ENCODE results near the gene CABLES1.

CABLES1 gene

DNA sequence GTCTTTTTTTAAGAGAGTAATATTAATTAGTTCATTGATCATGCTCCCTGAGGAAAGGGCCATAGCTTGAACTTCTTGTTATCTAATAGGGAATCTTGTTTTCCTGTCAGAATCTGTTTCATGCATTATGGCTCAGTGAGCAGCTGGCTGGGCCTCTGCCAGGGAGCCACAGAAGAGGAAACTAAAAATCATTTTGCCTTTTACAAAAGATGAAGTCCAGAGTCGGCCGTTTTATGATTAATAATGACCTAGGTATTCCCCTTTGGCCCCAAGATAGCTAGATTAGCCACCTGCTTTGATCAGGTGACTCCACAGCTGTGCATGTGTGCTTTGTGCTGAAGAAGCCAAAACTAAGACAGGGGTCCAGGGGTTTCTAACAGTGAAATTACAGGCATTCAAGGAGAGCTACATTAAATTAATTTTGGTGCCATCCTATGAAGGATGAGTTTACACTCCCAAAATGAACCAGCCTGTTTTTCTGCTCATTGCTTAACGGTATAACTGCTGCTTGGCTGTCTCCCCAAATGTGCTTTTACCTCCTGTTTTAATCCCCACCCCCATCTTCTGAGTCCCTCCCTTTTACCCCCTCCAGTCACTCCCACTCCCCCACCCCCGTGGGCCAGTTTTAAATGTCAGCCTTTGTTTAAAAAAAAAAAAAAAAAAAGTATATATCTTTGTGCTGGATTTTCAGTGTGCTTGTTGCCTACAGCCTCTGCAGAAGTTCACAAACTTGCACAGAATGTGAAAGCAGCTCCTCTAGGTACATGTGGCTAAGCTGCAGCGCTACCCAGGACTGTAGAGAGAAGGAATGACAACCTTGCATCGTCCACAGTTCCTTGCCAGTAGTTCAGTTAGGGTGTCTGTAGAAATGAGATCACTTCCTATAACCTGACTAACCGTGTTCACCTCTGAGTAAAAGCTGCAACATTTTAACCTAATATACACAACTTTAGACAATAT, 93.1 kb downstream of the CABLES1 start:
- Histone ChIP-seq H3K4me3 (ENCODE audit: low read depth, low read length) (no peak overlapping the region), H3K36me3 (ENCODE audit: control insufficient read depth in 2 of 2, insufficient read depth in 1 of 2, low read length in 2 of 2) (peaks cover 0 to 3% of the 10 kb centered on the region in 2 experiments; a peak in 1 of 3 replicates), H3K4me1 (ENCODE audit: control insufficient read depth, insufficient read depth, low read length) (no peaks in the 10 kb centered on the region), H3K27ac (ENCODE audit: extremely low read depth, low read depth, low read length) (no peak overlapping the region), H3K9me3 (ENCODE audit: control insufficient read depth, insufficient read depth, low read depth, low read length) (no peaks in the 10 kb centered on the region)
- TF ChIP-seq SP7 (tag by site-specific recombination; IDR thresholded peaks at IDR 0.05) (no peak), ZNF362 (tag by site-specific recombination; IDR thresholded peaks at IDR 0.05) (no peak), ZNF211 (tag by site-specific recombination; IDR thresholded peaks at IDR 0.05; ENCODE audit: low read depth) (no peak), MYNN (tag by site-specific recombination; IDR thresholded peaks at IDR 0.05; ENCODE audit: borderline replicate concordance) (no peak), ZNF624 (tag by site-specific recombination; IDR thresholded peaks at IDR 0.05) (no peak), KLF17 (tag by site-specific recombination; IDR thresholded peaks at IDR 0.05) (no peak), EGR2 (tag by site-specific recombination; IDR thresholded peaks at IDR 0.05; ENCODE audit: low read depth) (0 out of 2 replicates have a peak, but pooled peaks have one; percentile 16), ZNF707 (tag by site-specific recombination; IDR thresholded peaks at IDR 0.05) (no peak), ZFHX2 (tag by site-specific recombination; conservative IDR thresholded peaks at IDR 0.05) (peak; percentile 56), FEZF1 (tag by site-specific recombination; IDR thresholded peaks at IDR 0.05) (no peak)
- TF ChIP-seq, protein P1, sequence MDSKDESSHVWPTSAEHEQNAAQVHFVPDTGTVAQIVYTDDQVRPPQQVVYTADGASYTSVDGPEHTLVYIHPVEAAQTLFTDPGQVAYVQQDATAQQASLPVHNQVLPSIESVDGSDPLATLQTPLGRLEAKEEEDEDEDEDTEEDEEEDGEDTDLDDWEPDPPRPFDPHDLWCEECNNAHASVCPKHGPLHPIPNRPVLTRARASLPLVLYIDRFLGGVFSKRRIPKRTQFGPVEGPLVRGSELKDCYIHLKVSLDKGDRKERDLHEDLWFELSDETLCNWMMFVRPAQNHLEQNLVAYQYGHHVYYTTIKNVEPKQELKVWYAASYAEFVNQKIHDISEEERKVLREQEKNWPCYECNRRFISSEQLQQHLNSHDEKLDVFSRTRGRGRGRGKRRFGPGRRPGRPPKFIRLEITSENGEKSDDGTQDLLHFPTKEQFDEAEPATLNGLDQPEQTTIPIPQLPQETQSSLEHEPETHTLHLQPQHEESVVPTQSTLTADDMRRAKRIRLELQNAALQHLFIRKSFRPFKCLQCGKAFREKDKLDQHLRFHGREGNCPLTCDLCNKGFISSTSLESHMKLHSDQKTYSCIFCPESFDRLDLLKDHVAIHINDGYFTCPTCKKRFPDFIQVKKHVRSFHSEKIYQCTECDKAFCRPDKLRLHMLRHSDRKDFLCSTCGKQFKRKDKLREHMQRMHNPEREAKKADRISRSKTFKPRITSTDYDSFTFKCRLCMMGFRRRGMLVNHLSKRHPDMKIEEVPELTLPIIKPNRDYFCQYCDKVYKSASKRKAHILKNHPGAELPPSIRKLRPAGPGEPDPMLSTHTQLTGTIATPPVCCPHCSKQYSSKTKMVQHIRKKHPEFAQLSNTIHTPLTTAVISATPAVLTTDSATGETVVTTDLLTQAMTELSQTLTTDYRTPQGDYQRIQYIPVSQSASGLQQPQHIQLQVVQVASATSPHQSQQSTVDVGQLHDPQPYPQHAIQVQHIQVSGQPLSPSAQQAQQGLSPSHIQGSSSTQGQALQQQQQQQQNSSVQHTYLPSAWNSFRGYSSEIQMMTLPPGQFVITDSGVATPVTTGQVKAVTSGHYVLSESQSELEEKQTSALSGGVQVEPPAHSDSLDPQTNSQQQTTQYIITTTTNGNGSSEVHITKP (tag by site-specific recombination; IDR thresholded peaks at IDR 0.05), result peak; percentile 39; the same call in 1 of the 2 replicates
- TF ChIP-seq, protein P2, sequence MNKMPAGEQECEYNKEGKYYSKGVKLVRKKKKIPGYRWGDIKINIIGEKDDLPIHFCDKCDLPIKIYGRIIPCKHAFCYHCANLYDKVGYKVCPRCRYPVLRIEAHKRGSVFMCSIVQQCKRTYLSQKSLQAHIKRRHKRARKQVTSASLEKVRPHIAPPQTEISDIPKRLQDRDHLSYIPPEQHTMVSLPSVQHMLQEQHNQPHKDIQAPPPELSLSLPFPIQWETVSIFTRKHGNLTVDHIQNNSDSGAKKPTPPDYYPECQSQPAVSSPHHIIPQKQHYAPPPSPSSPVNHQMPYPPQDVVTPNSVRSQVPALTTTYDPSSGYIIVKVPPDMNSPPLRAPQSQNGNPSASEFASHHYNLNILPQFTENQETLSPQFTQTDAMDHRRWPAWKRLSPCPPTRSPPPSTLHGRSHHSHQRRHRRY (tag by site-specific recombination; IDR thresholded peaks at IDR 0.05), result no peak
- ChIA-PET CTCF (interaction anchor here (0.6 to 0.9 kb wide), 4 partner anchors 14 to 467 kb away, joined by 3 to 4 read pairs (median 3); no protein-coding TSS in a partner anchor), POLR2A (no interaction called here)

GRCh38 chr18:23229472-23229871, 94.2 kb downstream of the CABLES1 start:
- ChIA-PET CTCF (interaction anchor here (1.0 kb wide), 1 partner anchor 9 kb away, joined by 4 read pairs; no protein-coding TSS in a partner anchor), POLR2A (no interaction called here)
- no peaks in the 10 kb centered on the region for H3K9me3 ChIP-seq (ENCODE audit: control insufficient read depth, insufficient read depth, low read depth, low read length)
- no peak overlapping the region for H3K27ac ChIP-seq (ENCODE audit: extremely low read depth, low read depth, low read length)
- no peak overlapping the region for H3K4me3 ChIP-seq (ENCODE audit: low read depth, low read length)
- H3K36me3 ChIP-seq (ENCODE audit: control insufficient read depth in 2 of 2, insufficient read depth in 1 of 2, low read length in 2 of 2), result peaks cover 0 to 7% of the 10 kb centered on the region in 2 experiments; a peak in 1 of 3 replicates
- H3K4me1 ChIP-seq (ENCODE audit: control insufficient read depth, insufficient read depth, low read length), result no peaks in the 10 kb centered on the region
- TF ChIP-seq ZNF544 (tag by site-specific recombination; IDR thresholded peaks at IDR 0.05) (no peak), ZNF324 (tag by site-specific recombination; IDR thresholded peaks at IDR 0.05) (no peak), ZNF48 (tag by site-specific recombination; IDR thresholded peaks at IDR 0.05) (no peak), ZNF560 (tag by site-specific recombination; IDR thresholded peaks at IDR 0.05; ENCODE audit: borderline replicate concordance) (no peak), OSR2 (tag by site-specific recombination; IDR thresholded peaks at IDR 0.05) (no peak), ZNF404 (tag by site-specific recombination; IDR thresholded peaks at IDR 0.05) (no peak), ZSCAN30 (tag by site-specific recombination; IDR thresholded peaks at IDR 0.05) (no peak), GLIS1 (tag by site-specific recombination; IDR thresholded peaks at IDR 0.05) (no peak), ZSCAN23 (tag by site-specific recombination; IDR thresholded peaks at IDR 0.05) (no peak), ZNF580 (tag by site-specific recombination; IDR thresholded peaks at IDR 0.05) (no peak), ZNF175 (tag by site-specific recombination; IDR thresholded peaks at IDR 0.05) (no peak), ZNF148 (tag by site-specific recombination; IDR thresholded peaks at IDR 0.05; ENCODE audit: borderline replicate concordance) (no peak), ZFHX2 (tag by site-specific recombination; conservative IDR thresholded peaks at IDR 0.05) (no peak)
